ENCODE results near the gene PPARGC1A.

PPARGC1A gene

GRCh38 chr4:23906839-23907238, 17.0 kb upstream of the PPARGC1A start:
- Histone ChIP-seq H3K9me3 (replicated peaks; ENCODE audit: low read length) (no peaks in the 10 kb centered on the region), H3K9ac (ENCODE audit: low read depth, low read length) (no peak overlapping the region), H3K4me2 (ENCODE audit: low read length) (no peak overlapping the region), H3K36me3 (ENCODE audit: insufficient read depth, low read length) (no peaks in the 10 kb centered on the region), H3K4me1 (ENCODE audit: control insufficient read depth, insufficient read depth, low read length) (peaks cover 11% of the 10 kb centered on the region), H3K27me3 (ENCODE audit: control insufficient read depth, insufficient read depth, low read length) (peaks cover 15% of the 10 kb centered on the region), H3K4me3 (ENCODE audit: low read length) (no peak overlapping the region)

DNA sequence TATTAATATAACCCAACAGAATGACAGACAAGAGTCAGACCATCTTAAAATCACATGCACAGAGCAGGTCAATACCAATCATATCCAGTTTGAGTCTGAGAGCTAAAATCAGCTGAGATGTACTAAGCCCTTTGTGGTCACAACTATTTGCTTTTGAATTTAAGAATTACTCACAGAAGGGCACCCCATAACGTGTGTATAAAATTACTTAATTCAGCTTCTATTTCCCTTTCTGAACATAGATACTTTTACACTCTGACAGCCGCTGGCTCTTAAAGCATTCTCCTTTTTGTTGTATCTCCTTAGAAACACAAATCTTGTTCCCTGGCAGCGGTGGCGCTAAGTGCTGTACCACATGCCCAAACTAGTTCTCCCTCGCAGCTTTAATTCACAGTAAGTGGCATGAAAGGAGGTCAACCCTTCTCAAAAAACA, 14.8 kb upstream of the PPARGC1A start:
- Histone ChIP-seq H3K9me3 (replicated peaks; ENCODE audit: low read length) (no peaks in the 10 kb centered on the region), H3K9ac (ENCODE audit: low read depth, low read length) (no peak overlapping the region), H3K4me2 (ENCODE audit: low read length) (no peak overlapping the region), H3K27me3 (ENCODE audit: control insufficient read depth, insufficient read depth, low read length) (peaks cover 15% of the 10 kb centered on the region), H3K36me3 (ENCODE audit: insufficient read depth, low read length) (no peaks in the 10 kb centered on the region), H3K4me3 (ENCODE audit: low read length) (no peak overlapping the region), H3K4me1 (ENCODE audit: control insufficient read depth, insufficient read depth, low read length) (peaks cover 11% of the 10 kb centered on the region)

DNA sequence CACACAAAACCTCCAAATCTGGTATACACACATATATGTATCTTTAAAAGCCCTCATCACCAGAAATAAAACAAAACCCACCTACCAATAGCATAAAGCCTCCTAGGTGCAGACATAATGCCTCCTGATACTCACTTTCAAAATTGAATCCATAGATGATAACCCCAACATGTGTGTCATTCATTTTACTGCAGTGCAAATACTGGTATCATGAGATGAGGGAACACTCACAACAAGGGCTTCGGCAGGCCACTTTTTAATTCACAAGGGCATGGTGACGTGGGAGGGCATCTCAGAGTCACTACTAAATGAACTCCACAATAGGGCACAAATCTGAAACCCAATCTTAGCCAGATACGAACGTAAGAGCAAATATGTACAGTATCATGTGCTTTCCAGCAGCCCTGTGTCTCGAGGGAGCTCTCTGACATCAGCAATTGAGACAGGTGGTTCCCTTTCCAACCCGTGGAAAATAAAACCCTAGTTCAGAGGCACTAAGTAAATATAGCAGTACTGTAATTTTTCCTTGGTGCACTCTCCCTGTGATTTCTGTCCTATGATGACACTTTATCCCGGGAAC, 14.1 kb upstream of the PPARGC1A start:
- peaks cover 15% of the 10 kb centered on the region for H3K27me3 ChIP-seq (ENCODE audit: control insufficient read depth, insufficient read depth, low read length)
- no peak overlapping the region for H3K4me2 ChIP-seq (ENCODE audit: low read length)
- no peaks in the 10 kb centered on the region for H3K9me3 ChIP-seq (replicated peaks; ENCODE audit: low read length)
- no peak overlapping the region for H3K4me3 ChIP-seq (ENCODE audit: low read length)
- H3K4me1 ChIP-seq (ENCODE audit: control insufficient read depth, insufficient read depth, low read length): peaks cover 11% of the 10 kb centered on the region
- H3K36me3 ChIP-seq (ENCODE audit: insufficient read depth, low read length): no peaks in the 10 kb centered on the region
- H3K9ac ChIP-seq (ENCODE audit: low read depth, low read length): no peak overlapping the region

GRCh38 chr4:23902222-23902804, 12.5 kb upstream of the PPARGC1A start:
- H3K9ac ChIP-seq (ENCODE audit: low read depth, low read length): no peak overlapping the region
- no peaks in the 10 kb centered on the region for H3K36me3 ChIP-seq (ENCODE audit: insufficient read depth, low read length)
- H3K4me3 ChIP-seq (ENCODE audit: low read length): no peak overlapping the region
- no peak overlapping the region for H3K4me2 ChIP-seq (ENCODE audit: low read length)
- peaks cover 17% of the 10 kb centered on the region for H3K27me3 ChIP-seq (ENCODE audit: control insufficient read depth, insufficient read depth, low read length)
- no peaks in the 10 kb centered on the region for H3K9me3 ChIP-seq (replicated peaks; ENCODE audit: low read length)
- peaks cover 11% of the 10 kb centered on the region for H3K4me1 ChIP-seq (ENCODE audit: control insufficient read depth, insufficient read depth, low read length)

DNA sequence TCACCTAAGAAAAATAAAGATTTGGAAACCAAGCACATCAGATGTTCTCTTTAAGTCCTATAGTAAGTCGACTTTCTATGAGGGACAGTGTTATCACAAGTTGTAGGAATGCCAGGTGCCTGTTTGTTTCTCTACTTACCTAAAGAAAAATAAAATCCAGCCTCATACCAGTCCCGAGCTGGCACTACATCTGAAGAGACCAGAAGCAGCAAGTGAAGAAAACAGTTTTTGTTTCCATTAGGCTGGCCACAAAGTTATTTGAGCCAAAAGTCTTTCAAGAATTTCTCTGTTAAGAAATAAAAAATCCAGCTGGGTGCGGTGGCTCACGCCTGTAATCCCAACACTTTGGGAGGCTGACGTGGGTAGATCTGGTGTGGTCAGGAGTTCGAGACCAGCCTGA, 10.8 kb upstream of the PPARGC1A start:
- peaks cover 11% of the 10 kb centered on the region for H3K4me1 ChIP-seq (ENCODE audit: control insufficient read depth, insufficient read depth, low read length)
- H3K27me3 ChIP-seq (ENCODE audit: control insufficient read depth, insufficient read depth, low read length): peaks cover 18% of the 10 kb centered on the region
- H3K9ac ChIP-seq (ENCODE audit: low read depth, low read length): no peak overlapping the region
- no peaks in the 10 kb centered on the region for H3K9me3 ChIP-seq (replicated peaks; ENCODE audit: low read length)
- no peak overlapping the region for H3K4me3 ChIP-seq (ENCODE audit: low read length)
- no peak overlapping the region for H3K4me2 ChIP-seq (ENCODE audit: low read length)
- no peaks in the 10 kb centered on the region for H3K36me3 ChIP-seq (ENCODE audit: insufficient read depth, low read length)

- H3K36me3 ChIP-seq (ENCODE audit: insufficient read depth, low read length): no peaks in the 10 kb centered on the region
- H3K27me3 ChIP-seq (ENCODE audit: control insufficient read depth, insufficient read depth, low read length): peaks cover 13% of the 10 kb centered on the region
- no peak overlapping the region for H3K4me3 ChIP-seq (ENCODE audit: low read length)
- H3K4me1 ChIP-seq (ENCODE audit: control insufficient read depth, insufficient read depth, low read length): peaks cover 7% of the 10 kb centered on the region
- H3K9me3 ChIP-seq (replicated peaks; ENCODE audit: low read length): no peaks in the 10 kb centered on the region
- no peak overlapping the region for H3K4me2 ChIP-seq (ENCODE audit: low read length)
- no peak overlapping the region for H3K9ac ChIP-seq (ENCODE audit: low read depth, low read length)
These were observed 9.7 kb upstream of the PPARGC1A start for GRCh38 chr4:23899565-23899964.

- H3K4me3 ChIP-seq (ENCODE audit: low read length): no peak overlapping the region
- no peak overlapping the region for H3K4me2 ChIP-seq (ENCODE audit: low read length)
- H3K36me3 ChIP-seq (ENCODE audit: insufficient read depth, low read length): no peaks in the 10 kb centered on the region
- H3K9ac ChIP-seq (ENCODE audit: low read depth, low read length): no peak overlapping the region
- no peaks in the 10 kb centered on the region for H3K9me3 ChIP-seq (replicated peaks; ENCODE audit: low read length)
- H3K4me1 ChIP-seq (ENCODE audit: control insufficient read depth, insufficient read depth, low read length): no peaks in the 10 kb centered on the region
- H3K27me3 ChIP-seq (ENCODE audit: control insufficient read depth, insufficient read depth, low read length): peaks cover 17% of the 10 kb centered on the region
These were observed 7.8 kb upstream of the PPARGC1A start for GRCh38 chr4:23897564-23898109.

- H3K4me3 ChIP-seq (ENCODE audit: low read length): no peak overlapping the region
- no peak overlapping the region for H3K4me2 ChIP-seq (ENCODE audit: low read length)
- H3K9ac ChIP-seq (ENCODE audit: low read depth, low read length): no peak overlapping the region
- H3K9me3 ChIP-seq (replicated peaks; ENCODE audit: low read length): no peaks in the 10 kb centered on the region
- peaks cover 21% of the 10 kb centered on the region for H3K4me1 ChIP-seq (ENCODE audit: control insufficient read depth, insufficient read depth, low read length)
- H3K36me3 ChIP-seq (ENCODE audit: insufficient read depth, low read length): no peaks in the 10 kb centered on the region
- H3K27me3 ChIP-seq (ENCODE audit: control insufficient read depth, insufficient read depth, low read length): peaks cover 28% of the 10 kb centered on the region
These were observed 4.2 kb upstream of the PPARGC1A start for GRCh38 chr4:23894021-23894420.

DNA sequence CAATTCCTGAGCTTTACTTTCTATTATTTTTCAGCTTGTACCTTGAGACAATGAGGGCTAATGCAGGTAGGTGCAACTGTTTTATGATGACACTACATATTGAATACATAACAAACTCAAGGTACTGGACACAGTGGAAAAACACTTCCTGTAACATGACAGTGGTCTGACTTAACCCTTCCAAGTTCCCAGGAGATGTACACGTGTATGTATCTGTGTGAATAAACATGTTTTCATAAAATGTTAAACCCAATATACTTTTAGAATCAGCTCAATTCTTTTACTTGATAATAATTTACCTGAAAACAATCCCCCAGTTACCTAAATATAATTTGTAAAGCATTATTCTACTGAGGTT, 1.2 kb upstream of the PPARGC1A start:
- H3K4me1 ChIP-seq (ENCODE audit: control insufficient read depth, insufficient read depth, low read length): peaks cover 25% of the 10 kb centered on the region
- H3K4me3 ChIP-seq (ENCODE audit: low read length): no peak overlapping the region

DNA sequence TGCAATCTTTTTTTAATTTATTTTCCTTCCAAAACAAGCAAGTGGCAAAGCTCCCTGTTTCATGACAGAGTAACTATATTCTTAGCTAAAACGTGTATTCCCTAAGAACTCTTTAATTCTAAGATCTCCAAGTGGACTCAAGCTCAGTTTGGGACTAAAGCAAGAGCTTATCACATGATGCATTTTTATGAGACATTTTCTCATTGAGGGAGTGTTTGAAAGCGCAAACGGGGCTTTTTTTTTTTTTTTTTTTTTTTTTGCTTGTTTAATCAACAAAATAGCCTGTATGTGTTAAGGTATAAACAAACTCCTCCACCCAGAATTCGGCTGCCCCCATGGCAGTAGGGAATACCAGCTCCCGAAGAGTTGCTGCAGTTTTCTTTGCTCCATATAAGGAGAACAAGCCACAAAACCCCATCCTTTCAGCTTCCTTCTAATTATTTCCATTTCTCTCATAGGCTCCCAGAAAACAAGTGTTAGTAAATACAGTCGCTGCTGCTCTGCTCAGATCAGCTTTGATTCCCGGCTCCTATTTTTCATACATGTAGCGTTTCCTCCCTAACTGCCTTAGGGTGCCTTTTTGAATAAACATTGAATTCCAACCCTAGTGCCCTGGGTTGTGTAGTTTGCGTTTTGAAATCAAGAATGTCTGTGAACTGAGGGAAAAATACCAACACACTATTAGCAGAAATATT, 669 bp upstream of the PPARGC1A start:
- Histone ChIP-seq H3K4me2 (ENCODE audit: low read length) (peak overlapping the region; percentile 96), H3K36me3 (ENCODE audit: insufficient read depth, low read length) (no peaks in the 10 kb centered on the region), H3K4me3 (ENCODE audit: low read length) (peak overlapping the region; percentile 72), H3K4me1 (ENCODE audit: control insufficient read depth, insufficient read depth, low read length) (peaks cover 25% of the 10 kb centered on the region), H3K9me3 (replicated peaks; ENCODE audit: low read length) (no peaks in the 10 kb centered on the region), H3K9ac (ENCODE audit: low read depth, low read length) (no peak overlapping the region), H3K27me3 (ENCODE audit: control insufficient read depth, insufficient read depth, low read length) (peaks cover 23% of the 10 kb centered on the region)

More for the DNA sequence above, 1.2 kb upstream of the PPARGC1A start:
- H3K27me3 ChIP-seq (ENCODE audit: control insufficient read depth, insufficient read depth, low read length): peaks cover 23% of the 10 kb centered on the region
- H3K9me3 ChIP-seq (replicated peaks; ENCODE audit: low read length): no peaks in the 10 kb centered on the region
- no peaks in the 10 kb centered on the region for H3K36me3 ChIP-seq (ENCODE audit: insufficient read depth, low read length)
- H3K9ac ChIP-seq (ENCODE audit: low read depth, low read length): no peak overlapping the region
- H3K4me2 ChIP-seq (ENCODE audit: low read length): peak overlapping the region; percentile 96

DNA sequence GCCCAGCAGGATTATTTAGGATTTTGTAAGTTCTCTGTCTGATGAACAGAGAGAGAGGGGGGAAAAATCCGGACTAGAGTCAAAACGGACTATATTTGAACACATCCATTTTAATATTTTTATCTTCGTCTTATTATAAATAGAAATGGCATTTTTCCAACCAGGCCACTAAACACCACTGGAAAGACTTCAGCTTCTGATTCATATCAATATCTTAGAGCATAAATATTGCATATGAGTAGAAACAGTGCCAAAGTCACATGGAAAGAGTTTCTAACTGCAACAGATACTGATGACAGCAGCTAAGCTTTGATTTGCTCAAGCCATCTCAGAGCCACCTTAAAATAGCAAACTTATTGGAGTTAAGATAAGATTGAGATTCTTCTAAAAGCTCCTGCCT, 456 bp downstream of the PPARGC1A start:
- Histone ChIP-seq H3K9ac (ENCODE audit: low read depth, low read length) (peak overlapping the region; percentile 47), H3K4me2 (ENCODE audit: low read length) (peak overlapping the region; percentile 96), H3K4me3 (ENCODE audit: low read length) (peak overlapping the region; percentile 72), H3K27me3 (ENCODE audit: control insufficient read depth, insufficient read depth, low read length) (peaks cover 18% of the 10 kb centered on the region), H3K36me3 (ENCODE audit: insufficient read depth, low read length) (no peaks in the 10 kb centered on the region), H3K4me1 (ENCODE audit: control insufficient read depth, insufficient read depth, low read length) (peaks cover 25% of the 10 kb centered on the region), H3K9me3 (replicated peaks; ENCODE audit: low read length) (no peaks in the 10 kb centered on the region)
